ENCODE results near the gene DIDO1. TPM values are rescaled to one million over a fixed set of nuclear protein-coding genes. Genes with fewer than 3 reads are reported as not detected.

DIDO1 gene
- total RNA-seq, 1 donor from 2014 or later, result 37.9 TPM

- H3K4me3 ChIP-seq (ENCODE audit: low read depth, low read length), result no peak overlapping the region
- no peaks in the 10 kb centered on the region for H3K27me3 ChIP-seq (ENCODE audit: control insufficient read depth, insufficient read depth, low read length)
- H3K36me3 ChIP-seq (ENCODE audit: control insufficient read depth, insufficient read depth, low read length), result peaks cover 6% of the 10 kb centered on the region
- no peak for DNase-seq (ENCODE audit: low read depth)
- TF ChIP-seq CTCF (IDR thresholded peaks at IDR 0.05; ENCODE audit: insufficient read depth, low read length, poor library complexity, severe bottlenecking), result no peak
These were observed 29.8 kb downstream of the DIDO1 start for GRCh38 chr20:62896526-62896925.

- Histone ChIP-seq H3K36me3 (ENCODE audit: control insufficient read depth, insufficient read depth, low read length) (peaks cover 6% of the 10 kb centered on the region), H3K4me3 (ENCODE audit: low read depth, low read length) (no peak overlapping the region), H3K27me3 (ENCODE audit: control insufficient read depth, insufficient read depth, low read length) (no peaks in the 10 kb centered on the region)
- DNase-seq (ENCODE audit: low read depth), result no peak
- no peak for TF ChIP-seq CTCF (IDR thresholded peaks at IDR 0.05; ENCODE audit: insufficient read depth, low read length, poor library complexity, severe bottlenecking)
These were observed 30.8 kb downstream of the DIDO1 start for GRCh38 chr20:62895539-62895938.

GRCh38 chr20:62894261-62894660, 32.0 kb downstream of the DIDO1 start:
- Histone ChIP-seq H3K4me3 (ENCODE audit: low read depth, low read length) (no peak overlapping the region), H3K27me3 (ENCODE audit: control insufficient read depth, insufficient read depth, low read length) (no peaks in the 10 kb centered on the region), H3K36me3 (ENCODE audit: control insufficient read depth, insufficient read depth, low read length) (peaks cover 6% of the 10 kb centered on the region)
- TF ChIP-seq CTCF (IDR thresholded peaks at IDR 0.05; ENCODE audit: insufficient read depth, low read length, poor library complexity, severe bottlenecking), result no peak
- no peak for DNase-seq (ENCODE audit: low read depth)

GRCh38 chr20:62893700-62894099, 32.6 kb downstream of the DIDO1 start:
- H3K36me3 ChIP-seq (ENCODE audit: control insufficient read depth, insufficient read depth, low read length), result peaks cover 6% of the 10 kb centered on the region
- no peaks in the 10 kb centered on the region for H3K27me3 ChIP-seq (ENCODE audit: control insufficient read depth, insufficient read depth, low read length)
- TF ChIP-seq CTCF (IDR thresholded peaks at IDR 0.05; ENCODE audit: insufficient read depth, low read length, poor library complexity, severe bottlenecking), result no peak
- H3K4me3 ChIP-seq (ENCODE audit: low read depth, low read length), result no peak overlapping the region
- DNase-seq (ENCODE audit: low read depth), result no peak

- DNase-seq (ENCODE audit: low read depth), result no peak
- H3K36me3 ChIP-seq (ENCODE audit: control insufficient read depth, insufficient read depth, low read length), result peaks cover 7% of the 10 kb centered on the region
These were observed 33.7 kb downstream of the DIDO1 start for GRCh38 chr20:62892348-62893304.

More at GRCh38 chr20:62892348-62893304, 33.7 kb downstream of the DIDO1 start:
- Histone ChIP-seq H3K27me3 (ENCODE audit: control insufficient read depth, insufficient read depth, low read length) (no peaks in the 10 kb centered on the region), H3K4me3 (ENCODE audit: low read depth, low read length) (no peak overlapping the region)
- no peak for TF ChIP-seq CTCF (IDR thresholded peaks at IDR 0.05; ENCODE audit: insufficient read depth, low read length, poor library complexity, severe bottlenecking)

Data from kidney epithelial cell (primary cell).